Activated CD8-positive, alpha-beta memory T cell treated with anti-CD3 and anti-CD28 coated beads for 36 hours (primary cell): Measurements from ENCODE around the gene PTGDR2. TPM values are rescaled to one million over a fixed set of nuclear protein-coding genes. Genes with fewer than 3 reads are reported as not detected.

Experiments
- CTCF ChIA-PET: fragments of 350-600 bp; sonication (Branson Sonifier 250); formaldehyde crosslinking; loops from one replicate; lab custom pipeline; 2021; ENCODE audit warnings: antibody characterized with exemption; lab: Charles Lee
- POLR2A ChIA-PET: fragments of 350-600 bp; sonication (Branson Sonifier 250); formaldehyde crosslinking; loops from one replicate; lab custom pipeline; 2021; ENCODE audit warnings: antibody characterized with exemption; lab: Charles Lee
- total RNA-seq, 2 experiments: library from RNA; stranded (reverse); gene quantifications; one replicate each; pipeline ENCODE4 v1.2.3, GENCODE V29; 2021

The PTGDR2 gene
- under 1 TPM; 0.15 to 0.19 TPM for total RNA-seq

DNA sequence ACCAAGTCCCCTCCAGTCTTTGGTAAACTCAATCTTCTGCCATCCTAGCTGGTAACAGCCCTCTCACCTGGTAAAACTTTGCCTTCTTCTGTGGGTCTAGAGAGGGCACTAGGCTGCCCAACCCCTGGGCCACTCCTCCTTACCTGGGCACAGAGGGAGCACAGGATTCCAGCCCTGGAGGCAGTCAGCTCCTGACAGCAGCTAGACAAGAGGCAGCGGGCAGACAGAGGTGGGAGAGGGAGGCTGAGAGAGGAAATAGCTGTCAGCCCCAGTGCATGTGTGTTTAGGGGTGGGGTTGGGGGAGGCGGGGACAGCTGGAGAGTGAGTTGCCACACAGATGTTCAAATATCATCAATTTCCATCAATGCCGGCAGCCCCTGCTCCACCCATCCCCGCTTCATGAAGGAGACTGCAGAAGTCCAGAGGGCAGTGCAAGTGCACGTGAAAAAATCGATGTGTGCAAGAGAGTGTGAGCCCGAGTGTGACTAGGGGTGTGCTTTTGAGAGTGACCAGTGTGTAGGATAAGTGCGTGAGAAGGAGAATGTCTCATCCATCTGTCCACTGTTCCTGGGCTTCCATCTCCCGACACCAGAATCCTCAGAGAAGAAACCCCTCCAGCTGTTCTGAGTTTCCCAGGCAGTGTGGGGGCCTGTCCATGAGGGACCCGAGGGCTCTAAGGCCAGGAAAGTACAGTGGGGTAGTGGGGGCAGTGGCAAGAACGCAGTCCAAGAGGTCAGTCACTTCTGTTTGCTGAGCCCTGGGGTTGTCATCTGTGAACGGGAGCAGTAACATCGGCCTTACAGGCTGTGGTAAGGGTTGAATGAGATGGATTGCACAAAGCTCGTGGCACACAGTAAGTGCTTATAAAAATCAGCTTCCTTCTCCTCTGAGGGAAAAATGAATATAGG, at the start of gene PTGDR2:
Gene PTGDR2 (minus strand): TSS at position 225 of the 908 bp plus-strand sequence. CDS start 2,228 bp downstream, outside the sequence.
- CTCF ChIA-PET: interaction anchor here (1.3 kb wide), 1 partner anchor 25 kb away, joined by 5 read pairs; no protein-coding TSS in a partner anchor
- POLR2A ChIA-PET: interaction anchor here (0.5 to 0.6 kb wide), 2 partner anchors 9 to 255 kb away, joined by 3 to 5 read pairs; no protein-coding TSS in a partner anchor

DNA sequence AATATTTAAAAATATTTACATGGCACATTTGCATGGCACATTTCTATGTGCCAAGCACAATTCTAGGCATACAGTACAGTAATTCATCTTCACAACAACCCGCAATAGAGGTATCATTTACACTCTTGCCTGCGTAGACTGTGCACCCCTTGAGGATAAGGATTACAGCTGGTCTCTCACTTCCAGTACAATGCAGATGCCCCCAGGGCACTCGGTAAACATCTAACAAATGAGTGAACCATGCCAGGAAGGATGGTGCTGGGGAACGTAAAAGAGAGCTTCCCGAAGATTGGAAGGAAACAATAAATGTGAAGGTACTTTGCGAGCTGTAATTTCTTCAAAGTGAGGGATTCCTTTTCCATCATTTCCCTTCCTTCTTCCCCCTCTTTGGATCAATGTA, 49.3 kb upstream of the PTGDR2 start:
- POLR2A ChIA-PET: interaction anchor here (2.3 kb wide), 1 partner anchor 10 kb away, joined by 19 read pairs; the partner anchor contains the start of gene TMEM109
- CTCF ChIA-PET: interaction anchor here (0.7 to 6.4 kb wide), 4 partner anchors 17 to 74 kb away, joined by 3 to 40 read pairs (median 4); no protein-coding TSS in a partner anchor

DNA sequence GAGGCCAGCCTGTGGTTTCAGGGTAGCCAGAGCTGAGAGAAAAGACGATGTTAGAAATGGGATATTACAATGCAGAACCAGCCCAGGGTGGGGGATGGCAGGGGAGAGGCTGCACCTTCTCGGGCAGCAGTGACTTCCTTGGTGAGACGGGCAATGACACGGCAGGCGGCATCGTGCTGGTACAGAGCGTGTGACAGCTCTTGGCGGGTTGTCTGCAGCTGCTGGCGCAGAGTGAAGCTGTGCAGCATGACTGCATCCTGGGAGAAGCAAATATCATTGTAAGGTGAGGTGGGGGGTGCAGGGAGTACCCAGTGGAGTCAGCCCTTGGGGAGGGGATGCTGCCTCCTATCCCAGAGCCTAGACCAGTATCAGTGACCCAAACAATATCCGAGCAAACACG, 46.9 kb upstream of the PTGDR2 start:
- POLR2A ChIA-PET: no interaction called here
- CTCF ChIA-PET: interaction anchor here (6.4 kb wide), 1 partner anchor 71 kb away, joined by 40 read pairs; no protein-coding TSS in a partner anchor

DNA sequence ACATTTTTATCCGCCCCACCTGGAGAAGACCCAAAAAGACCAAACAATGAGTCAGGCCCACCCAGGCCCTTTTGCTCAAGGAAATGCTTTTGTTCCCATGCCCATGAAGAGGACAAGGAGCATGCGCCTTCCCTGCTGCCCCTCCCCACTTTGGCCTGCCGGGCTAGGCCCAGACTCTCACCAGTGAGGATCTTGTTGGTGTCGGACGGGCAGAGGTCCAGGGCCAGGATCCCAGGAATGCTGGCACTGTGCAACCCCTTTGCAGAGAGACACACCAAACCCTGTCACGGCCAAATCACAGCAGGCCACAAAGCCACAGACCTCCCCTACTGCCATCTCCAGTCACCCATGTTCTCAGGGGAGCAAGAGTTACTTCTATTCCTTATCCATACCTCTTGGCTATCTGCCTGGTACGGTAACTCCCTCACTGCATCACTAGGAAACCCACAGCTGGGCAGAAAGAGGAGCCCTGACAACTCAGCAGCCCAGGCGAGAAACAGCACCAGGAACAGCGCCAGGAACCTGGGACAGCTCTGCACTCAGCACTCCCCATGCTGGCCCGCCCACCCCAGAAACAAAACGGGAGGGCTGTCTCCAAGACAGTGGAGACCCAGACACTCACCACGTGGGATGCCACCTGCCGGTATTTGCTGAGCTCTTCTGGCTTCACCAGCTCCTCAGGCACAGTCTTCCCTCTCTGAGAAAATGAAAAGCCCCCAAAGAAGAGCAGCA, 45.1 kb upstream of the PTGDR2 start:
- ChIA-PET POLR2A (no interaction called here), CTCF (interaction anchor here (1.4 to 6.4 kb wide), 4 partner anchors 11 to 286 kb away, joined by 3 to 40 read pairs (median 14); partner anchors contain the start of gene TMEM109)

DNA sequence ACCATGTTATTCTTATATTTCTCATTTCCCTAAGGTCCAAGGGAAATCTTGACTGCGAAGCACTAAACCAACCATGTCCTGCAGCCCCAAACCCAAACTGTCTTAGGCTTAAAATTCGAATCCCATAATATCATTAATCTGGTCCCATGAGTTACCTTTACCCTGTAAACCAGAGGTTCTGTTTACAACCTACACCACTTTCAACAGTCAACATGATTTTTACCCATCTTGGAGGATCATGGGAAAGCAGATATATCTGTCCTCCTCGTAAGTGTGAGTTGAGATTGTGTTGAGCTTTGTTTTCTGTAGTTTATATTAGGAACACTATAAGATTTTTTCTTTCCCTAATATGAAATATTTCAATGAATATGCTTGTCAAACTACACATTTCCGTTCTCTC, 44.2 kb upstream of the PTGDR2 start:
- CTCF ChIA-PET: interaction anchor here (0.9 to 6.4 kb wide), 13 partner anchors 10 to 71 kb away, joined by 3 to 40 read pairs (median 4); partner anchors contain the start of gene TMEM109
- POLR2A ChIA-PET: interaction anchor here (0.6 kb wide), 1 partner anchor 491 kb away, joined by 3 read pairs; no protein-coding TSS in a partner anchor

DNA sequence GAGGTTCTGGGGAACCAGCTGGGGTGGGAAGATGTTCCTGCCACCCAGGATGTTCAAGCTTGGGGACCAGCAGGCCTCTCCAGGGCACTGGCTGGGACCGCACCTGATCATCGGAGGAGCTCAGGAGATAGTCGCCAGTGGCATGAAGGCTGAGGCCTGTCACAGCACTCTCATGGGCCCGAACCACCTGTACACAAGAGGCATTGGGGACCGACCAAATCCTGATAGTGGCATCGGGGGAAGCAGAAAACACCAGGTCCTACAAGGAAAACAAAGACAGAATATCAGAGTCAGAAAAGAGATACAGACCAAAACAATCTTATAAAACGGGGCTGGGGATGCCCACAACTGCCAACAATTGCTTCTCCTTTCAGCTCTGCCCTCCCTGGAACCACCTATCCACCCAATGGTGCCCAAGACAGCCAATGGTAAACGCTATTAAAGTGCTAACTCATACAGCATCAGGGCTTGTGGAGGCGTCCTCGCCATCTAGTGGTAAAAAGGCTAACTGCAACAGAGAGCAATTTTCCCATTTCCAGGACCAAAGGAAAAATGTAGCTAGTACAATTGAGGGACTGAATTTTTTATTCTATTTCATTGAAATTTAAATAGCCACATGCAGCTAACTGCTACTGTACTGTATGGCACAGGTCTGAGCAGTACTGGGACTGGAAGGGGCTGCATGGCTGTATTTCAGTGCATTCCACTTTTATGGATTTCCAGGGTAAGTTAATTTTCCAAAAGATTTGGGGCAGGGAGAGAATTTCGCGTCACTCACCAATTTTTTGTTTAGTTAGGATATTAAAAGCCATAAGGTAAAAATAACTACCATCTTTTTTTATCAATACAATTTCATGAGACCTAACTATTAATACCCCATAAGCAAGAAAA, 43.5 kb upstream of the PTGDR2 start:
- ChIA-PET POLR2A (interaction anchor here (0.6 kb wide), 1 partner anchor 492 kb away, joined by 3 read pairs; no protein-coding TSS in a partner anchor), CTCF (interaction anchor here (0.8 to 6.4 kb wide), 16 partner anchors 9 to 71 kb away, joined by 3 to 40 read pairs (median 4); partner anchors contain the start of gene TMEM109)

DNA sequence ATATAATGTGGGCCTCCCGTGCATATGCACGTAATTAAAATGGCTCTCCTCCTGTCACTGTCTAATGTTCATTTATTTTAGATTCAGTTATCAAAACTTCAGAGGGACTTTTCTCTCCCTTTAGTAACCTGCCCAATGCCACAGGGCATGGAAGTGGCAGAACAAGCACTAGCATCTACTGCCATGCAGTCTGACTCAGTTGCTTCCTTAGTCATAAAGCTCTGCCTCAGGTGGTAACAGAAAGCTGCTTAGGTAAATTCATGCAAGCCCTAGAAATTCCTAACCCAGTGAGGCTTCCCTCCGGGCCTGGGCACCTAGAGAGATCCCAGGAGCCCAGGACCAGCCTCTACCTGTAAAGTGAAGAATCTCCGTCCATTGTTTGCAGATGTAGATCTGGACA, 41.7 kb upstream of the PTGDR2 start:
- POLR2A ChIA-PET: no interaction called here
- CTCF ChIA-PET: interaction anchor here (0.9 to 2.0 kb wide), 3 partner anchors 65 to 67 kb away, joined by 3 to 7 read pairs (median 3); no protein-coding TSS in a partner anchor

DNA sequence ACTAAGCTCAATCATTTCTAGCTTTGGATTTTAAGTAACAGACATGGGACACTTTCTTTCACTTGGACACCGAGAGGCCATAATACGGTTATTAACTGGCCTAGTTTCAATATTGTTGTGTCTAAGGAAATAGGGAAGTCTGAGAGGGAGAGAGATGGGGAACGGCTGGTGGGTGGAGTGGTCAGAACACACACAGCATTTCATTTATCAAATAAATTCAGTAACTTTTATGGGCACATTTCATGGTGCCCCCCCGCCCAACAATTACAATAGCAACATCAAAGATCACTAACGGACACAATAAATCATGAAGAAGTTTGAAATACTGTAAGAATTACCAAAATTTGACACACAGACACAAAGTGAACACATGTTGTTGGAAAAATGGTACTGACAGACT, 39.9 kb upstream of the PTGDR2 start:
- ChIA-PET POLR2A (no interaction called here), CTCF (interaction anchor here (0.6 to 2.0 kb wide), 2 partner anchors 18 to 65 kb away, joined by 3 to 7 read pairs; no protein-coding TSS in a partner anchor)

DNA sequence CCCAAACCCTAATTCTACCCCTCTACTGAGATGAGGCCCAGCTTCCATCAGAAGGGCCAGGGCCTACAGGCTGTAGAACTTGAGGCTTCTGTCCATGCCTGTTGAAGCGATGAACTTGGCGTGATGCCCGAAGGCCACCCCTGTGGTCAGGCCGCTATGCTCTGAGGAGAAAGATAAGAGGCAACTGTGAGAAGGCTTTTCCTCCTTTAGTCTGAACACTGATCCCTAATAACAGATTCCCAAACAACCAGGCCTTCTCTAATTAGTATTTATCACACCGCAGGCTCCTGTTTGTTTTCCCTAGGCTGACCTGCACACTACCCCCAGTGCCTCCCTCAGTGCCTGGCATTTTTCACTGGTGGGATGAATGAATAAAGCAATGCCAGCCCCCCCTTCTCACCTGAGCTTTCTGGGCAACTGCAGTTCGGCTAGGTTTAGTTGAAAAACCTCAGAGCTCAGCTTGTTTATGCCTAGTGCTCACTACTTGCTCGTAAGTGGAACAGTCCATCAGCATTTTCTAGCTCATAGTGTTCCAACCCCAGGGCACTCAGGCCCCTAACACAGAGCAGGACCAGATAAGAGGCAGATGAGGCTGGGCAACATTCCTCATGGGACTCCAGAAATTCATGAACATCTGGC, 35.5 kb upstream of the PTGDR2 start:
- ChIA-PET POLR2A (no interaction called here), CTCF (no interaction called here)

DNA sequence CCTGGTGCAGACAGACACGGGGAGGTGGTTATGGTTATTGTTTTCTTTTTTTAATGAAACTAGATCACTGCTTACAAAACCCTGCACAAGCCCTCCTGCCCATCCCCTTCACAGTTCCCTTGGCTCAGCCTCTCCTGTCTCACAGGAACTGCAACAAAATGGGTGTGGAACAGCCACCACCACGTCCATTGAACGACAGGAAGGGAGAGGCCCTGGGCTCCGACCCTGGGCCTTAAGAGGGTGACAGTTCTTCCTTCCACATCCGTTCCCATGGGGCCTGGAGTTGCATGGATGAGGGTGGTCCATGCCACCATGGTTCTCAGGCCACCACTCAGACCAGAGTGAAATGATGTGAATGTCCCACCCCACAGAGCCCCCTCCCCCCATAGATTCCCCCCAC, 34.9 kb upstream of the PTGDR2 start:
- CTCF ChIA-PET: interaction anchor here (0.7 kb wide), 1 partner anchor 9 kb away, joined by 3 read pairs; no protein-coding TSS in a partner anchor
- POLR2A ChIA-PET: no interaction called here

DNA sequence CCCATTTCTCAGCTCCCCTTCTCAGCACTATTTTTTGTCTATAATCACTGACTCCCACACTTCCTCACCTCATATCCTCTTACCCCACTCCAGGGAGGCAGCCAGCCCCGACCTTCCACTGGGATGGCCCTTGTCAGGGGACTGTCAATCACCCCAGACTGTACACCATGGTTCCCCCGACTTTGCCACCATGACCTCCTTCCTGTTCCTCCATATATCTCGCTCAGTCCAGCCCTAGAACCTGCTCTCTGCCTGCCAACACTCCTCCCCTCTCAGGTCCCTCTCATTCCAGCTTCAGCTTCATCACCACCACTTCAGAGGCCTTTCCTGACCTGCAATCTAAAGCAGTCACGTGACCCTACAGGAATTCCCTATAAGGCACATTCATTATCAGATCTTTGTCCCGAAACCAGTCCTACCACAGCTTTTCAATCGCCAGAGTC, 34.1 kb upstream of the PTGDR2 start:
- CTCF ChIA-PET: interaction anchor here (0.7 to 1.3 kb wide), 3 partner anchors 10 to 59 kb away, joined by 3 to 7 read pairs (median 4); no protein-coding TSS in a partner anchor

DNA sequence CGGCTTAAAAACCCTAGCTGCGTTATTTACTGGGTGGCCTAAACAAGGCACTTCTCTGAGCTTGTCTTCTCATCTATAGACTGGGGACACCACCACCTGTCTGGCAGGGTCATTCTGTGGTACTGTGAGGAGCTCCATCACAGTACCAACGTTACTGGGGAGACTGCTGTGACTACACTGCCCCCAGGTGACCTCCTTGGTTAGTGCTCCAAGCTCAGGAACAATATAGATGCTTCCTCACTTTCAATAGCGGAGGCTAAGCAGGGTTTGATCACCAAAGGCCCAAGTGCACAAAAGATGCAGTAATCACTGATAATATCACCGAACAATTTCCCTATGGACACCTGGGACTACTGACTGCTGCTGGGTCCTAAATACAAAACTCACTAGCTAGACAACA, 31.8 kb upstream of the PTGDR2 start:
- POLR2A ChIA-PET: interaction anchor here (0.8 kb wide), 1 partner anchor 45 kb away, joined by 3 read pairs; no protein-coding TSS in a partner anchor
- CTCF ChIA-PET: interaction anchor here (1.0 to 1.6 kb wide), 7 partner anchors 12 to 113 kb away, joined by 3 to 32 read pairs (median 5); no protein-coding TSS in a partner anchor

More for the DNA sequence above, 34.1 kb upstream of the PTGDR2 start:
- POLR2A ChIA-PET: no interaction called here

DNA sequence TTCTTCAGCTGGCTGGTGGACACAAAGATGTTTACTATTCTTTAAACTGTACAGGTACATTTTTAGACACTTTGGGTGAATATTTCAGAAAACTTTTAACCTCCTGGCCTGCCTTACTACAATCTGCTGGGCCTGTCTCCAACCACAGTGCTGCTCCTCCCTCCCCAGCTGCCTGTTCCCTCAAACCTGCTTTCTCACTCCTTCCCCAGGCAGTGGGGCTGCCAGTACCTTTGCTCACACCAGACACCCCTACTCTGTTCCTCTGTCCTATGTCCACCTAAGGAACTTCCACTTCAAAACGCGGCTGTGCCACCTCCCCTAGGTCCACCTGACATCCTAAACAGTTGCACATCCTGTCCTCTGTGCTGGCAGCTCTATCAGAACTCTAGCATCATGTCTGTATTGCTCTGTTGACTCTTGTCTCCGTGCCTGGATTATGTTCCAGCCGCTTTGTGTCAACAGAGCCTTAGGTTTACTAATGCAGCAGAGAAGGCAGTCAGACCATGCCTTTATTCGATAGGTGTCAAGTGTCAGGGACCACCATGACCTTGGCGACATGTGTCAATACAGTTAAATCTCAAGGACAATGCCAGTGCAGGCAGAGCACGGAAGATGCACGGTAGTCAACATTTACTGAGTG, 25.0 kb upstream of the PTGDR2 start:
- ChIA-PET CTCF (interaction anchor here (1.8 kb wide), 1 partner anchor 49 kb away, joined by 4 read pairs; no protein-coding TSS in a partner anchor), POLR2A (no interaction called here)

DNA sequence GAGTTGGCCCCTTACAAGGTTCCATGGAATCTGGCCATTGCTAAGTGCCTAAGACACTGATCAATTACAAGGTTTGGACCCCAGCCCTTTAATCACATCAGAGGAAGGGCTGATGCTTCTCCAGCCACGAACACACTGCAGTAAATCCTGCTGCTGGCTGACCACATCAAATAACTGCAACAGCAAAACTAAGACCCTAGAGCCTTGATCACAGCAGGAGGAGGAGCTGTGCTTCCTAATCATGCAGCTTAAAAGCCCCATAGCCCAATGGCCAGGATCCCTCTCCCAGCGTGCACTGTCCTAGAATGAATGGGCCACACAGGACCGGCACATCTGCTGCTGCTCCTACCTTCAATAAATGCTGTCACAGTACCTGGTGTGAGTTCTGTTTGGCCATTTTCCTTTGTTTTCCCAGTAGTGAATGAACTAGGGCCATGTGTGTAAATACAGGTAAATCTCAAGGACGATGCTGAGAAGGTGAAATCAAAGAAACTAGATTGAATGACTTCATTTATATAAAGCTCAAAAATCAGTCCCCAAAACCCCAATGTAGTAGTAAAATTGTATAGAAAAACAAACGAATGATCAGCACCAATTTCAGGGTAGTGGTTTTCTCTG, 24.3 kb upstream of the PTGDR2 start:
- ChIA-PET POLR2A (no interaction called here), CTCF (interaction anchor here (1.8 kb wide), 1 partner anchor 49 kb away, joined by 4 read pairs; no protein-coding TSS in a partner anchor)

DNA sequence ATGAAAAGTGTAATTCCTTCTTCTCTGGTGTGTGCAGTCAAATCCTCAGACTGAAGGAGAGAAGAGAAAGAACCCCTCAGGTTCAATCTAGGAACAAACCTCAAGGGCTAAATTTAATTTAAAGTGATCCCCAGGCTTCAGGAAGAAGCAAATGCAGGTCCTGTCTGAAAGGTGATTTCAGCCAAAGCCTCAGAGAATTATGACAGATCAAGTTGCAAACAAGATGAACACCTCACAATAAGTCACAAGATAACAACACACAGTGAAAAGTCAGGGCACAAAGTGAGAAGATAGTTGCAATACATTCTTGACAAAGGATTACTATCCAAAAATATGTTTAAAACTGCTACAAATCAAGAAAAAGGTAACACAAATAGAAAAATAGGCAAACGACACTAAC, 23.4 kb upstream of the PTGDR2 start:
- CTCF ChIA-PET: no interaction called here

More for the DNA sequence above, 23.4 kb upstream of the PTGDR2 start:
- POLR2A ChIA-PET: no interaction called here
